ENCODE data around the gene LIPE.
"Not testable (repeated sequence)": the region's sequence is repeated elsewhere in the genome, so short reads cannot be mapped to it uniquely, and the experiment has no call there.

LIPE gene

GRCh38 chr19:42448306-42448705 lies 21.1 kb upstream of the LIPE start:
- DNase-seq (ENCODE audit: low spot score) = not testable (repeated sequence)

GRCh38 chr19:42445948-42446347 lies 18.8 kb upstream of the LIPE start:
- no peak for DNase-seq (ENCODE audit: low spot score)

- DNase-seq (ENCODE audit: low spot score) = no peak
These were observed 16.8 kb upstream of the LIPE start for GRCh38 chr19:42443944-42444398.

- DNase-seq (ENCODE audit: low spot score) = no peak
These were observed 15.6 kb upstream of the LIPE start, which contains the start of gene CXCL17 for GRCh38 chr19:42442833-42443232. Gene CXCL17, minus strand, starts transcription at chr19:42442946. Its CDS starts 114 bp downstream, at chr19:42442832.

DNA sequence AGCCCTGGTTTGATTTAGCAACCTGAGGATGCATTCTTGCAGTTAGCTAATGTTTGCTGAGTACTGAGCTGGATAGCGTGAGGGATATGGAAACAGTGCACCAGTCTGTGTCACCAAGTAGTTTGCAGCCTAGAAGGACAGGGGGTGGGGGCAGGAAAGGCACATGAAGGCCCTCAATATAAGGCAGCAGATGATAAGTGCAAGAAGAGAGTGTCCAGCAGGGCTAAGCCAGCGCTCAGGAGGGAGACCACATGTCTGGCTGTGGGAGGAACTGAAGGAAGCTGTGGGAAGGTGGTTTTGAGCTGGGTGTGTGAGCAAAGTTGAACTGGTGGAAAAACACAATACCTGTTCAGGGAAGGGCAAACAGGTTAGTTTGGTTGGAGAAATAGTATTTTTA lies 13.9 kb upstream of the LIPE start:
- peak; percentile 5 for DNase-seq (ENCODE audit: low spot score)

DNA sequence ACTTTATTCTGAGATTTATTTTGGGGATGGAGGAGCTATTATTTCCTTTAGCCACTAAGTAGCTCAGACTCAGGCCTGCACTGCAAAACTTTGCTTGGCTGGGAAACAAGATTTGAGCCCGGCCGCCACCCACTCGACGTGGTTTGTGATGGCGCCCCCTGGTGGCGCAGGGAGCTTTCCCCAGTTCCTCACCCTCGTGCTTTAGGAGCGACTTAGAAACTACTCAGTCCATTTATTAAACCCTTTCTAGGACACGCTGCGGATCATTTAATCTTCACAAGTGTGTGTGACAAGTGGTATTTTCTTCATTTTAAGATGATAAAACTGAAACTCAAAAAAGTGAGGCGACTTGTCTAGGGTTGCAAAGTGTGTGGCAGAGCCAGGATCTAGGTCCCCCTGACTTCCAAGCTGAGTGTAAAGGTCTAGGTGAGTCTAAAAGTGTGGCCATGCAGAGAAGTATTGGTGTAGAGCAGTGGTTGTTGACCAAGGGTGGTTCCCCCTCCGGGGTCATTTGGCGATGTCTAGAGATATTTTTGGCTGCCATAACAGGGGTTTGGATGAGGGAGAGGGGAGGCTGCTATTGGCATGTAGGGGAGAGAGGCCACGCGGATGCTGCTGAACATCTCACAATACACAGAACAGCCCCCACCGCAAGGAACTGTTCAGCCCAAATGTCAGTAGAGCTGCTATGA lies 13.3 kb upstream of the LIPE start:
- DNase-seq (ENCODE audit: low spot score) = peak; percentile 75

GRCh38 chr19:42436006-42436405 lies 8.8 kb upstream of the LIPE start:
- DNase-seq (ENCODE audit: low spot score) = no peak

- no peak for DNase-seq (ENCODE audit: low spot score)
These were observed 8.1 kb upstream of the LIPE start for GRCh38 chr19:42435316-42435715.

GRCh38 chr19:42433503-42434260 lies 6.5 kb upstream of the LIPE start:
- DNase-seq (ENCODE audit: low spot score) = peak; percentile 68

DNA sequence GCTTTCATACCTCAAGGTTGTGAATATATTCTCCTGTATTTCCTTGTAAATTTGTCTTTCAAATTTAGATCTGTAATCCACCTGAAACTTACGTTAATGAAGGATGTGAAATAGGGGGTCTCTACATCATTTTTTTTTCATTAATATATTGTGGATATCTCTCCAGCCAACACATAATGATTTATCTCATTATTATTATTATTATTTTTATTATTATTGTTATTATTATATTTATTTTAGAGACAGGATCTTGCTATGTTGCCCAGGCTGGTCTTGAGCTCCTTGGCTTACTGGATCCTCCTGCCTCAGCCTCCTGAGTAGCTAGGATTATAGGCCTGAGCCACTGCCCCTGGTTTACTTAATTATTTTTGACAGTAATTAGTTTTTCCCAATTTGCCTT lies 4.3 kb upstream of the LIPE start:
- no peak for DNase-seq (ENCODE audit: low spot score)

DNA sequence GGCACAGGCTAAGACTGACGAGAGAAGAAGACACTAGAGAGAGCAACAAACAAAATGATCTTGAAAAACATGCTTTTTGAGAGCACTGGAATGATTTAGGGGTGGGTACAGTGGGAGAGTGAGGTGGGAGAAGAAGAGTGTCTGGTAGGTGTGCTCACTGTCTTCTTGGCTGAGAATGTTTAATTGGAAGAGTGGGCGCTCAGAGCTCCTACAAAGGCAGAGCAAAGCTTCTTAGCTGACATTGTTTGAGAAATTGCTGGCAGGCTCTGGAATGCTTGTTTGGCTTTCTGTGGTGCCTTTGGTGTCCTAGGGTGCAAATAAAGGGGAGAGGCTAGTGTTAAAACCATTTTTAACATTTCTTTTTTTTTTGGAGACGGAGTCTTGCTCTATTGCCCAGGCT lies 1.5 kb upstream of the LIPE start:
- no peak for DNase-seq (ENCODE audit: low spot score)

GRCh38 chr19:42426643-42427042 lies 545 bp downstream of the LIPE start:
- no peak for DNase-seq (ENCODE audit: low spot score)

- no peak for DNase-seq (ENCODE audit: low spot score)
These were observed 2.5 kb downstream of the LIPE start for GRCh38 chr19:42424712-42425131.

DNA sequence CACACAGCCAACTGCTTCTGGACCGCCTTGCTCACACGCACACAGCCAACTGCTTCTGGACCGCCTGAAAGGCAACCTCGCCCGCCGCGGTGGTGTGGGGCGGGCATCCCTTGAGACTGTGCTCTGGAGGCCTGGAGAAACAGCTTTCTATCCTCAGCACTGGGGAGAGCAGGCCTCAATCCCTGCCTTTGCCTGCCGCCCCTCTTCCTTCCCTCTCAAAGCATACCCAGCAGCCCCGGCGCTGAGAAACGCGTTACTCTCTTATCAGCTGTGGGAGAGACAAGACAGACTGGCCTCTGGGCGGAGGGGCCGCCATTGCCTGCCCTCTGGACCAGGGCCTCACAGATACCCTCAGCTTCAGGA lies 2.9 kb downstream of the LIPE start:
- no peak for DNase-seq (ENCODE audit: low spot score)

DNA sequence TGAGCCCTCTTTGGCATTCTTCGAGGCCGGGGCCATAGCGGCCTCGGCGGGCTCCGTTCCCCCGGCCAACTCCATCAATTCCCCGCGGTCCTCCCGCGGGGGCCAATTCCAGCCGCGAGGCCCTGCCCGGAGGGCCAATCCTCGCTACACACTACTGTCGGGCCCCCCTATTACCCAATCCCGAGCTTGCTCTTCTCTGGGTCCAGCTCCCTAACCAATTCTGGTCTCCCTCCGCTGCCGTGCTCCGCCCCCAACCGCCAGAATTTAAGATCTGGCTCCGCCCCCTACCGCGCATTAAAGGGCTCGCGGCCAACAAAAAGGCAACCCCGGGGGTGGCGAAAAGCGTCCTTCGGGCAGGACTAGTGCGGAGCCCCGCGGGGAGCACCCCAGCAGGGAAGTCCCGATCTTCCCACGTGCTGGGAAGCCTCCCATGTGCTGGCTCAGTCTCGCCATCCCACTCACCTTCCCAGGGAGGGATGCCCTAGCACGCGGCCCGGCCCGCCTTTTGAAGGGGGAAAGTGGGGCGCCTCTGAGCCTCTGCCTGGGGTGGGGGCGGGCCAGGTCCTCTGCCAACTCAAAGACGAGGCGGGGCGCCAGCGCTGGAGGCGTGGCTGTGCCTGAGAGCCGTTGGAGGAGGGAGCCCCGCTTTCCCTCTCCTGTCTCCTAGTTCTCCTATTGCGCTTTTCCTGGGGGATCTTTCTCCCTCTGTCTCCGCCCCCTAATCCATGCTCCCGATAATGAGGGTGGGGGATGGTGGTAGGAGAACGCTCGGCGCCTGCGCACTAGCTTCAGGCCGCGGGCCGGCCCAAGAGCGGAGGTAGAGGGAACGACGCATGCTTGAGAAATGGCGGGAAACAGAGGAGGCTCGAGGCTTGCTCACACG lies 3.5 kb downstream of the LIPE start:
- peak; percentile 92 for DNase-seq (ENCODE audit: low spot score)

GRCh38 chr19:42422901-42423461 lies 4.2 kb downstream of the LIPE start:
- peak; percentile 49 for DNase-seq (ENCODE audit: low spot score)

DNA sequence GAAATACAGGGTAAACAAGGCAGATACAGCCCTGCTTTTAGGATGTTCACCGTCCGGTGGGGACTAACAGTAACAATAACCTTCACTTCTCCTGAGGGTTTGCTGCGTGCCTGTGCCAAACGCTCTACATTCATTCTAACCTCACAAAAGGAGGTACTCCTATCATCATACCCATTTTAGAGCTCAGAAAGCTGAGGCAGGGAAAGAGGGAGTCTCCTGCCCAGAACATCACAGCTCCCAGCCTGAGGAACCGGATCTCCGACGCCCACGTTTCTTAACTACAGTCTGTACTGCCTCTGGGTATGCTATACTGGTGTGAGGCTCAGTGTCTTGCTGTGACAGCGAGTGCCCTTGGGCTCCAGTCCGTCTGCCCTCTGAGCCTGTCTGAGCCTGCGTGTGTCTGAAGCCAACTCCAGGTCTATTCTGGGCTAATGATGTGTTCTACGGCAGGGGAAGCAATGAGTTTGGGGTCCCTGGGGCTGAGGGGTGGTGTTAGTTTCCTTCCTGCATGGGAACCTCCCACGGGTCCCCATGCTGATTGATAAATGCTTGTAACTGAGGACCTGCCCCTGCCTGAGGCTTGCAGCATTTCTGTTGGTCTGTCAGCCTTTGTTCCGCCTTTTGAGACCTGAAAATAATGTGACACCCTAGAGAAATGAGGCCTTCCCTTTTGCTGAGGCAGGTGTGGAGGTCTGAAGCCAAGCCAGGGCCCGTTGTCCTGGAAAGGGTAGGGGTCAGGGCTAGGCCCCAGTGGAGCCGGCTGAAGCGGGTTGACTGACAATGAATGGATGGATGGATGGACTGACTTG lies 4.9 kb downstream of the LIPE start:
- DNase-seq (ENCODE audit: low spot score) = no peak

DNA sequence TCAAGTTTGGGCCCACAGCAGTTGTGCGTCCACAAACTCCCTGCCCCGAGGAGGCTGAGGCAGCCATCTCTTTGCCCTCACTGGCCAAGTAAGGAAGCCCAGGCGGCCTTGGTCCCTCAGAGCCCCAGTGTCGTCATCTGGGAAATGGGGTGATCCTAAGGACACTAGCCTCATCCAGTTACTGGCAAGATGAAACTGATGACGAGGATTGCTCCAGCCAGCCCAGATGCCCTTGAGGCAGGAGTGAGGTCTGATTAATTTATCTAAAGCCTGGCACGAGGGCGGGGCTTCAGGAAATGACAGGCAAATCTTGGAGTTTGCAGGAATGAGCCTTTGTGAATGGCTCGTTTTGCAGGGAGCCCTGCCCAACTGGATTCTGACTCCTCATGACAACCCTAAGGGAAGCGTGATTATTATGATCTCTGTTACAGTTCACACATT lies 5.6 kb downstream of the LIPE start:
- DNase-seq (ENCODE audit: low spot score) = no peak

DNA sequence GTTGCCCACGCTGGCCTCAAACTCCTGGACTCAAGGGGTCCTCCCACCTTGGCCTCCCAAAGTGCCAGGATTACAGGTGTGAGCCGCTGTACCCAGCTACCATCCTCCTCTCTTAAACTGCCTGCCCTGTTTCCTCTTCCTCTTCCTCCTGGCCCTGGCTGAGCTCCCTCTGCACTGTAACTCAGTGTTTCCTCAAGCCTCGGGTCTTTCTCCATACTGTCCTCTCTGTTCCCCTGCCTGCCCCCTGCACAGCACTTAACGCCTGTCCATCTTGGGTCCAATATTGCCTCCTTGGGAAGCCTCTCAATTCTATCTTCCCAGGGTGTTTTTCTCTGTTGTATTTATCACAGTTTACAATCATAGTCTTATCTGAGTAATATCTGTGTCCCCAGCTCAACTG lies 6.1 kb downstream of the LIPE start:
- no peak for DNase-seq (ENCODE audit: low spot score)

DNA sequence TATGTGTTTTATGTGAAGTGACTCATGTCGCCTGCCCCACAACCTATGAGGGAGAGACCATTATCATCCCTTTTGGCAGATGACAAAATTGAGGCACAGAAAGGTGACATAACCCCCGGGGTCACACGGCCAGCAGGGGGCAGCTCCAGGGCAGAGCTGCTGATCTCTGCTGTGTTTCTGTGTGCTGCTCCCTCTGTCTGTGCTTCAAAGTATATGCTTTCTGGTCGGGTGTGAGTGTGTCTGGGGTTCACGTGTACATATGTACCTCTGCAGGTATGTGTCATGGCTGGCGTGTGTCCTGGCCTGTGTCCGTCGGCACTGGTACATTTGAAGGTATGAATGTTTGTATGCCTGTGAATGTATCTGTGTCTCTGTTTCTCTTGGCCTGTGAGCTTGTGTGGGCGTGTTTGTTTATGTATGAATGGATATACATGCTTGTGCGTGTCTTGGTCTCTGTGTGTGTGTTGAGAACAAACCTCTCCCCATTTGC lies 7.1 kb downstream of the LIPE start:
- peak; percentile 80 for DNase-seq (ENCODE audit: low spot score)

DNA sequence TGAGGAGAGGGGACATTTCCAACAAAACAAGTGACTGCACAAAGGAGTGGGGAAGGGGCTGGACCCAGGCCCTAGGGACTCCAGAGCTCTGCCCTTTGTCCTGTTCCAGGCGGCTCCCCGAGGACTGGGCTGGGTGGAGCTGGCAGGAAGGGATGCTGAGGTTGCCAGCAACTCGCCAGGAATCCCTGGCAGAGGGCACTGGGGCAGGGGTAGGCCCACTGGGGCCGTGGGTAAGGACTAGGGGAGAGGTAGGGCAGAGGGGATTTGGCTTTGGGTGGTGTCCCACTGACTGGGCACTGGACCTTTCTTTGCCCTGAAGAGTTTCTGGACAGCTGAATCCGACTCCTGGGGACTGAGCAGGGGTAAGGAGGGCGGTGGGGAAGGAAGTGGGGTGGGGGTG lies 7.9 kb downstream of the LIPE start:
- no peak for DNase-seq (ENCODE audit: low spot score)

All from CD4-positive, alpha-beta T cell treated with Interleukin-6 at 100 ng/mL for 8 hours (primary cell).